Activated CD4-positive, alpha-beta memory T cell treated with anti-CD3 and anti-CD28 coated beads, Interleukin-2, amount 10 ng/mL, durations not matched to agents 7 days and 5 days (primary cell): Measurements from ENCODE around the gene TBC1D19. TPM values are rescaled to one million over a fixed set of nuclear protein-coding genes. Genes with fewer than 3 reads are reported as not detected.
"Not testable (repeated sequence)": the region's sequence is repeated elsewhere in the genome, so short reads cannot be mapped to it uniquely, and the experiment has no call there.

Source experiments
- CTCF ChIA-PET: fragments of 350-600 bp; sonication (Branson Sonifier 250); formaldehyde crosslinking; loops from one replicate; lab custom pipeline; 2021; ENCODE audit warnings: antibody characterized with exemption, inconsistent platforms; lab: Charles Lee
- POLR2A ChIA-PET: fragments of 350-600 bp; sonication (Branson Sonifier 250); formaldehyde crosslinking; loops from one replicate; lab custom pipeline; 2021; ENCODE audit warnings: antibody characterized with exemption; lab: Charles Lee
- DNase-seq: peaks from one replicate; pipeline ENCODE4 v3.0.0-alpha.2; 2020
- H3K27ac Mint-ChIP-seq: one replicate; pipeline ENCODE4 v1.8.0; 2021; ENCODE audit warnings: mild to moderate bottlenecking, mixed read lengths
- H3K27me3 Mint-ChIP-seq: one replicate; pipeline ENCODE4 v1.8.0; 2021; ENCODE audit warnings: mixed read lengths
- H3K36me3 Mint-ChIP-seq: one replicate; pipeline ENCODE4 v1.8.0; 2021; ENCODE audit warnings: low read depth, mixed read lengths
- H3K4me1 Mint-ChIP-seq: one replicate; pipeline ENCODE4 v1.8.0; 2021; ENCODE audit warnings: mixed read lengths
- H3K4me3 Mint-ChIP-seq: one replicate; pipeline ENCODE4 v1.8.0; 2021; ENCODE audit warnings: mild to moderate bottlenecking, mixed read lengths
- H3K9me3 Mint-ChIP-seq: one replicate; pipeline ENCODE4 v1.8.0; 2021; ENCODE audit warnings: mixed read lengths
- total RNA-seq, 2 experiments: library from RNA; stranded (reverse); gene quantifications; one replicate each; pipeline ENCODE4 v1.2.3, GENCODE V29; 2021

The TBC1D19 gene
- total RNA-seq, 2 experiments from 2014 or later = 5.6 to 7.1 TPM

DNA sequence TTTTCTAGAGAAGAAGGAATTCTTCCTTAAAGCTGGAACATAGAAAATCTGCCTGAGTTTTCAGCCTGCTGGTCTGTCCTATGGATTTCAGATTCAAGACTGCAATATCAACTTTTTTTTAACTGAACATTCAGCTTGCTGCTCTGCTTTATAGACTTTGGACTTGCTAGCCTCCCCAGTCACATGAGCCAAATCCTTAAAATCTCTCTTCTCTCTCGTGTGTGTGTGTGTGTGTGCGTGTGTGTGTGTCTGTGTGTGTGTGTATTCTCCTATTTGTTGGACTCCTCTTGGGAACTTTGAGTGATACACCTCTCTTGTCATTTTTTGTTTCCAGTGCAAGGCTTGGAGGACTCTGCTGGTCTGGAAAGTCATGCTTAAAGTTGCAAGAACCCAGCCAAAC, 6.8 kb upstream of the TBC1D19 start:
- no peak for DNase-seq
- Mint-ChIP-seq H3K36me3 (no peaks in the 10 kb centered on the region), H3K9me3 (no peaks in the 10 kb centered on the region), H3K27ac (no peak overlapping the region), H3K4me3 (no peak overlapping the region), H3K4me1 (peaks cover 2% of the 10 kb centered on the region), H3K27me3 (peaks cover 14% of the 10 kb centered on the region)
- POLR2A ChIA-PET = no interaction called here
- CTCF ChIA-PET = no interaction called here

- CTCF ChIA-PET = no interaction called here
- H3K36me3 Mint-ChIP-seq = no peaks in the 10 kb centered on the region
- H3K27ac Mint-ChIP-seq = no peak overlapping the region
- no peak overlapping the region for H3K4me3 Mint-ChIP-seq
- peaks cover 14% of the 10 kb centered on the region for H3K27me3 Mint-ChIP-seq
- no peaks in the 10 kb centered on the region for H3K9me3 Mint-ChIP-seq
- no peak for DNase-seq
- POLR2A ChIA-PET = no interaction called here
- peaks cover 17% of the 10 kb centered on the region for H3K4me1 Mint-ChIP-seq
Observed at GRCh38 chr4:26579169-26579568, 4.7 kb upstream of the TBC1D19 start.

DNA sequence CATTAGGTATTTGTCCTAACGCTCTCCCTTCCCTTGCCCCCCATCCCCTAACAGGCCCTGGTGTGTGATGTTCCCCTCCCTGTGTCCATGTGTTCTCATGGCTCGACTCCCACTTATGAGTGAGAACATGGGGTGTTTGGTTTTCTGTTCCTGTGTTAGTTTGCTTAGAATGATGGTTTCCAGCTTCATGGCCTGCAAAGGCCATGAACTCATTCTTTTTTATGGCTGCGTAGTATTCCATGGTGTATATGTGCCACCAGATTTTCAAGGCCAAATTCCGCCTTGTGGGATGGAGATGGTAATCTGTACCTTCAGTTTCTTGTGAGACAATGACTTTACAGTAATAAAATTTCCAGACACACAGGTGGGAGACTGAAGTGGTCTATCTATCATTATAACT, 2.5 kb upstream of the TBC1D19 start:
- H3K27ac Mint-ChIP-seq, H3K9me3 Mint-ChIP-seq, CTCF ChIA-PET, H3K36me3 Mint-ChIP-seq, DNase-seq, H3K4me3 Mint-ChIP-seq, POLR2A ChIA-PET, H3K27me3 Mint-ChIP-seq: not testable (repeated sequence)
- H3K4me1 Mint-ChIP-seq = peaks cover 32% of the 10 kb centered on the region

DNA sequence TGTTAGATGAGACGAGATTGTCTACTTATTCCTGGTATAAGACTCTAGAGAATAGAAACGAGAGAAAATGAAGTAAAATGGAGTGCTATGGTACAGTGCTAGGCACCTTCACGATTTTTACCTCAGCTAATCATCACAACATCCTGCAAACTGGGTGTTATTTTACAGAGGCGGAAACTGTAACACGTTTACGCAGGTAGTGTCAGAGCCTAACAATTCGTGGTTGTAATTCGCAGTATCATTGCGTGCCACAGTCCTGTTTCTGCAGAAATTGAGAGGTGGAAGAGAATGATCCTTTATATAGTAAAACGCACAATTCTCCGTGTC, 383 bp upstream of the TBC1D19 start:
- POLR2A ChIA-PET = interaction anchor here (1.0 to 2.7 kb wide), 14 partner anchors 9 to 1271 kb away, joined by 3 to 20 read pairs (median 5); partner anchors contain the start of genes STIM2 and ZCCHC4
- Mint-ChIP-seq H3K9me3 (no peaks in the 10 kb centered on the region), H3K27me3 (no peaks in the 10 kb centered on the region), H3K36me3 (no peaks in the 10 kb centered on the region), H3K4me3 (peak overlapping the region; percentile 90), H3K27ac (peak overlapping the region; percentile 86), H3K4me1 (peaks cover 33% of the 10 kb centered on the region)
- CTCF ChIA-PET = interaction anchor here (0.9 to 2.4 kb wide), 4 partner anchors 15 to 427 kb away, joined by 3 to 11 read pairs (median 3); partner anchors contain the start of gene STIM2
- DNase-seq = no peak

GRCh38 chr4:26584725-26585124, 841 bp downstream of the TBC1D19 start:
- Mint-ChIP-seq H3K36me3 (no peaks in the 10 kb centered on the region), H3K4me1 (peaks cover 33% of the 10 kb centered on the region), H3K27me3 (no peaks in the 10 kb centered on the region), H3K27ac (peak overlapping the region; percentile 86), H3K4me3 (peak overlapping the region; percentile 90), H3K9me3 (no peaks in the 10 kb centered on the region)
- DNase-seq = no peak
- ChIA-PET POLR2A (interaction anchor here (1.0 to 2.7 kb wide), 10 partner anchors 10 to 730 kb away, joined by 3 to 20 read pairs (median 8); partner anchors contain the start of gene STIM2), CTCF (interaction anchor here (0.9 to 2.4 kb wide), 2 partner anchors 277 to 423 kb away, joined by 3 to 11 read pairs; partner anchors contain the start of gene STIM2)

DNA sequence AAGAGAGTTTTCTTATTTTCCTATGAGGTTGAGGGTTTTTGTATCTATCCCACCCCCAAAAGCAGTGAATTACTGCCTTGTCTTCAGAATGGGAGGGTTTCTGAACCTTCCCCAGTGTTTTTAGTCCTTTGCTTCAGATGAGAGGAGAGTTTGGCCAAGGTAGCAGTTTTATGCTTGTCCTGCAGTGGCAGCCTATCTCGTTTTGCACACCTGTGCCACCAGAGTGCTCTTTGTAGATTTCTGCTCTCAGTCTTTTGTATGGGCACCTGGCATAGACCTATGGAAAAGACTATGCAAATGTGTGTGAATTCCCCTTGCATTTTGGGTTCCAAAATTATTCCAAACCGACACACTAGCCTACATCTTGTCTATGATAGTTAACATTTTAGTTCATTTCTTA, 5.8 kb downstream of the TBC1D19 start:
- Mint-ChIP-seq H3K27ac (no peak overlapping the region), H3K4me3 (no peak overlapping the region), H3K27me3 (no peaks in the 10 kb centered on the region), H3K36me3 (peaks cover 4% of the 10 kb centered on the region), H3K4me1 (peaks cover 11% of the 10 kb centered on the region), H3K9me3 (no peaks in the 10 kb centered on the region)
- CTCF ChIA-PET = no interaction called here
- no peak for DNase-seq
- POLR2A ChIA-PET = no interaction called here

GRCh38 chr4:26590639-26591038, 6.8 kb downstream of the TBC1D19 start:
- no peaks in the 10 kb centered on the region for H3K9me3 Mint-ChIP-seq
- peaks cover 4% of the 10 kb centered on the region for H3K36me3 Mint-ChIP-seq
- ChIA-PET CTCF (no interaction called here), POLR2A (no interaction called here)
- no peaks in the 10 kb centered on the region for H3K27me3 Mint-ChIP-seq
- peaks cover 3% of the 10 kb centered on the region for H3K4me1 Mint-ChIP-seq
- no peak overlapping the region for H3K4me3 Mint-ChIP-seq
- H3K27ac Mint-ChIP-seq = no peak overlapping the region
- DNase-seq = no peak

DNA sequence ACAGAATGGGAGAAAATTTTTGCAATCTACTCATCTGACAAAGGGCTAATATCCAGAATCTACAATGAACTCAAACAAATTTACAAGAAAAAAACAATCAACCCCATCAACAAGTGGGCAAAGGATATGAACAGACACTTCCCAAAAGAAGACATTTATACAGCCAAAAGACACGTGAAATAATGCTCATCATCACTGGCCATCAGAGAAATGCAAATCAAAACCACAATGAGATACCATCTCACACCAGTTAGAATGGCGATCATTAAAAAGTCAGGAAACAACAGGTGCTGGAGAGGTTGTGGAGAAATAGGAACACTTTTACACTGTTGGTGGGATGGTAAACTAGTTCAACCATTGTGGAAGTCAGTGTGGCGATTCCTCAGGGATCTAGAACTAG, 9.7 kb downstream of the TBC1D19 start:
- H3K4me3 Mint-ChIP-seq, H3K27me3 Mint-ChIP-seq, H3K27ac Mint-ChIP-seq, H3K9me3 Mint-ChIP-seq, DNase-seq, H3K36me3 Mint-ChIP-seq, POLR2A ChIA-PET, H3K4me1 Mint-ChIP-seq, CTCF ChIA-PET: not testable (repeated sequence)

DNA sequence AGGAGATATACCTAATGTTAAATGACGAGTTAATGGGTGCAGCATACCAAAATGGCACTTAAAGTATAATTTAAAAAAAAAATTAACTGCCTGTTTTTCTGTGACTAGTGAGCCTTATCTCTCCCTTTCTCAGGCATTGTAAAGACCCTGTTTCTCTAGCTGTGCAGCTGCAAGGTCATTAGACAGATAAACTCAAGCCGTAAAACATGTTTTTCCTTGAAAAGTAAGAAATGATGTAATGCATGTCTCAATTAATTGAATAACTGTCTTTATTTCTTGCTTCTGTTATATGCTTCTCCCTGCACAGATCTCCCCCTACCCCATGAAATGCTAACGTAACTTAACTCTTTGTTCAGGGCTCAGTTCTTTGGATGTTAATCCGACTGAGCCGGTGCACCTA, 10.5 kb downstream of the TBC1D19 start:
- H3K27me3 Mint-ChIP-seq = no peaks in the 10 kb centered on the region
- no peak overlapping the region for H3K27ac Mint-ChIP-seq
- H3K9me3 Mint-ChIP-seq = no peaks in the 10 kb centered on the region
- no peak for DNase-seq
- CTCF ChIA-PET = no interaction called here
- H3K36me3 Mint-ChIP-seq = peaks cover 4% of the 10 kb centered on the region
- H3K4me1 Mint-ChIP-seq = no peaks in the 10 kb centered on the region
- no peak overlapping the region for H3K4me3 Mint-ChIP-seq
- POLR2A ChIA-PET = interaction anchor here (0.6 kb wide), 1 partner anchor 547 kb away, joined by 3 read pairs; no protein-coding TSS in a partner anchor

GRCh38 chr4:26594778-26595177, 10.9 kb downstream of the TBC1D19 start:
- DNase-seq = no peak
- Mint-ChIP-seq H3K27me3 (no peaks in the 10 kb centered on the region), H3K9me3 (no peaks in the 10 kb centered on the region), H3K4me3 (no peak overlapping the region), H3K4me1 (no peaks in the 10 kb centered on the region), H3K36me3 (peaks cover 4% of the 10 kb centered on the region), H3K27ac (no peak overlapping the region)
- CTCF ChIA-PET = no interaction called here
- POLR2A ChIA-PET = no interaction called here

- DNase-seq = no peak
- H3K27me3 Mint-ChIP-seq = no peaks in the 10 kb centered on the region
- no peaks in the 10 kb centered on the region for H3K4me1 Mint-ChIP-seq
- no peak overlapping the region for H3K27ac Mint-ChIP-seq
- H3K4me3 Mint-ChIP-seq = no peak overlapping the region
- no peaks in the 10 kb centered on the region for H3K36me3 Mint-ChIP-seq
- POLR2A ChIA-PET = no interaction called here
- peaks cover 2% of the 10 kb centered on the region for H3K9me3 Mint-ChIP-seq
- CTCF ChIA-PET = no interaction called here
Observed at GRCh38 chr4:26596843-26597242, 13.0 kb downstream of the TBC1D19 start.

GRCh38 chr4:26601204-26601603, 17.3 kb downstream of the TBC1D19 start:
- no peak for DNase-seq
- Mint-ChIP-seq H3K4me3 (no peak overlapping the region), H3K27me3 (no peaks in the 10 kb centered on the region), H3K4me1 (no peaks in the 10 kb centered on the region), H3K27ac (no peak overlapping the region), H3K36me3 (no peaks in the 10 kb centered on the region), H3K9me3 (peaks cover 2% of the 10 kb centered on the region)
- ChIA-PET POLR2A (no interaction called here), CTCF (no interaction called here)

DNA sequence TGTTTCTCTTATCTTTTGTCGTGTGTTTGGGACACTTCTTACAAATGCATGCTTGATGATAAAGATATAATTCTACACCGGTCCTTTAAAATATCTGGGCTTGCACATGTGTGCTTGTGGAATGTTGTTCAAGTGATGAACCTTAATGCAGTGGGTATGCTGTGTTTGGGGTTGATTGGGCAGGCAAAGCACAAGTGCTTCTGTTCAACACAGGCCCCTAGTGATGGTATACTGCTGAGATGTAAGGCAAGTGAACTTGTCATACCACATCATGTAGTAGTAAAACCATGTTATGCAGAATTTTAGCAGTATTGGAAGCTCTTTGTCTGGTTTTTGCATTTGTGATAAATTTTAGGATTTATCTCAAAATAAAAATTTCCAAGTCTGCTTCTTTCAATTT, 23.9 kb downstream of the TBC1D19 start:
- H3K36me3 Mint-ChIP-seq = no peaks in the 10 kb centered on the region
- H3K4me3 Mint-ChIP-seq = no peak overlapping the region
- no peak overlapping the region for H3K27ac Mint-ChIP-seq
- DNase-seq = no peak
- ChIA-PET POLR2A (no interaction called here), CTCF (no interaction called here)
- no peaks in the 10 kb centered on the region for H3K27me3 Mint-ChIP-seq
- no peaks in the 10 kb centered on the region for H3K9me3 Mint-ChIP-seq
- peaks cover 6% of the 10 kb centered on the region for H3K4me1 Mint-ChIP-seq

DNA sequence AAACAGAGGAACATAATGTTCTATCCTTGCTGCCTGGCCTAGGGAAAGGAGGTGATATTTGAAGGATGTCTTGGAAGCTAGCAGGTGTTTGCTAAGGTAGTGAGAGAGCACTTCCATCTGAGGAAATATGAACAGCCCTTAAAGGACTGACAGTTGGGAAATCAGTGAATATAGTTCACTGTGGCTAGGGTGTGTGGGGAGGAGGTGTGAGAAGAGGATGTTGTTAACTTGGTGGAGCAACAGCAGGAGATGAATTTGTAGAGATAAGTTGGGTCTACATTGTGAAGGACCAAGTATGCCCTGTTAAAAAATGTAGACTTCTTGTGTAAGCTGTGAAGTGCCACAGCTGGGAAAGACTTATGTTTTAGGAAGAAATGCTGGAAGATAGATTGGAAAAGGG, 25.5 kb downstream of the TBC1D19 start:
- ChIA-PET POLR2A (no interaction called here), CTCF (no interaction called here)
- DNase-seq = no peak
- Mint-ChIP-seq H3K4me3 (no peak overlapping the region), H3K27me3 (no peaks in the 10 kb centered on the region), H3K36me3 (no peaks in the 10 kb centered on the region), H3K27ac (no peak overlapping the region), H3K9me3 (no peaks in the 10 kb centered on the region), H3K4me1 (peaks cover 6% of the 10 kb centered on the region)
